Ishikawa (cell line): ENCODE data around the gene PPIG.

Experiments
- CEBPB ChIP-seq: IDR thresholded peaks from 2 replicates; pipeline ENCODE4 v1.6.1; 2012
- EGR1 ChIP-seq: IDR thresholded peaks from 2 replicates; pipeline ENCODE4 v1.6.1; 2012
- EP300 ChIP-seq: IDR thresholded peaks from 2 replicates; pipeline ENCODE4 v1.6.1; 2012; ENCODE audit warnings: borderline replicate concordance
- RAD21 ChIP-seq: IDR thresholded peaks from 2 replicates; pipeline ENCODE4 v1.6.1; 2012; ENCODE audit warnings: low read depth
- TAF1 ChIP-seq: IDR thresholded peaks from 2 replicates; pipeline ENCODE4 v1.6.1; 2012; ENCODE audit warnings: low read depth, mild to moderate bottlenecking
- TCF12 ChIP-seq: IDR thresholded peaks from 2 replicates; pipeline ENCODE4 v1.6.1; 2012; ENCODE audit warnings: low read depth

- TF ChIP-seq CEBPB (no peak), EP300 (no peak), TCF12 (no peak), RAD21 (no peak), TAF1 (no peak), EGR1 (no peak)
These were observed 89.8 kb downstream of the PPIG start for GRCh38 chr2:169673921-169674320.
